ENCODE data around the gene MEIOC.

GRCh38 chr17:44719444-44719843, 63.2 kb downstream of the MEIOC start:
- TF ChIP-seq ZNF274 (IDR thresholded peaks at IDR 0.05; ENCODE audit: low read depth, low read length) (no peak), SUZ12 (IDR thresholded peaks at IDR 0.05; ENCODE audit: extremely low read depth, insufficient read depth, insufficient read length) (no peak), YY1 (IDR thresholded peaks at IDR 0.05; ENCODE audit: insufficient read depth, insufficient read length) (no peak)
